ENCODE data around the gene ATG4A.

The ATG4A gene

GRCh38 chrX:108199691-108200090 is 108.1 kb downstream of the ATG4A start:
- Histone ChIP-seq H3K23ac (ENCODE audit: low read length) (no peak overlapping the region), H3K79me2 (ENCODE audit: control insufficient read depth, insufficient read depth, low read length) (no peaks in the 10 kb centered on the region), H2AK5ac (ENCODE audit: low read length) (no peak overlapping the region), H3K18ac (ENCODE audit: low read length) (no peak overlapping the region), H3K4me3 (ENCODE audit: low read length) (no peak overlapping the region), H3K4me2 (ENCODE audit: low read length) (no peak overlapping the region), H2BK5ac (ENCODE audit: low read length) (no peak overlapping the region), H3K9ac (ENCODE audit: low read length) (no peak overlapping the region), H3K4me1 (ENCODE audit: control insufficient read depth, low read depth, low read length) (no peaks in the 10 kb centered on the region), H4K5ac (ENCODE audit: low read length) (no peak overlapping the region), H3K27ac (ENCODE audit: low read depth, low read length) (no peak overlapping the region), H3K36me3 (ENCODE audit: control insufficient read depth, insufficient read depth, low read length) (no peaks in the 10 kb centered on the region), H3K4ac (ENCODE audit: low read depth, low read length) (no peak overlapping the region), H2BK120ac (ENCODE audit: low read depth, low read length) (no peak overlapping the region), H2BK15ac (replicated peaks; ENCODE audit: low read depth) (no peak overlapping the region), H4K8ac (ENCODE audit: low read depth, low read length) (no peak overlapping the region), H3K27me3 (ENCODE audit: insufficient read depth, low read length, poor library complexity) (no peaks in the 10 kb centered on the region), H3K56ac (ENCODE audit: low read length) (no peak overlapping the region), H3K79me1 (ENCODE audit: low read length) (no peaks in the 10 kb centered on the region)
- peak; percentile 44 for DNase-seq
- WGBS (ENCODE audit: extremely low coverage, insufficient coverage, low lambda C conversion rate) = no CpG with 5 or more reads among the region's 4 CpGs

DNA sequence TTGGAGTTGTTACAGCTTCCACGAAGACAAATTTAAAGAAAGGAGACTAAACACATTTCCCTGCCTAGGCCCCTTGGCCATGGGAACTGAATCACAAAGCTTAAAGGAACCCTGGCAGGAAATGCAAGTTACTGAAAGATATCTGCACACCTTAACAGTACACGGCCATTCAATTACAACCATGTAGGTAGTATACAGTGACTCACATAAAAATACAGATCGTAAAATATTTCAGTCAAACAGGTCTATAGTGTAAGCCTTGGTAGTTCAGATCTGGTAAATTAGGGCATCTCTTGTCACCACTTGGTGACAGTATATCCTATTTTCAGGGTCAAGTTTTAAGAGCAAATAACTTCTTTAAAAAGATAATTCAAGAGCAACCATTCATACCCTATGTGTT is 112.0 kb downstream of the ATG4A start:
- Histone ChIP-seq H3K27me3 (ENCODE audit: insufficient read depth, low read length, poor library complexity) (no peaks in the 10 kb centered on the region), H3K23ac (ENCODE audit: low read length) (no peak overlapping the region), H3K4ac (ENCODE audit: low read depth, low read length) (no peak overlapping the region), H2BK15ac (replicated peaks; ENCODE audit: low read depth) (no peak overlapping the region), H3K56ac (ENCODE audit: low read length) (no peak overlapping the region), H2BK120ac (ENCODE audit: low read depth, low read length) (no peak overlapping the region), H3K36me3 (ENCODE audit: control insufficient read depth, insufficient read depth, low read length) (no peaks in the 10 kb centered on the region), H3K9ac (ENCODE audit: low read length) (no peak overlapping the region), H3K4me3 (ENCODE audit: low read length) (no peak overlapping the region), H4K5ac (ENCODE audit: low read length) (no peak overlapping the region), H3K79me2 (ENCODE audit: control insufficient read depth, insufficient read depth, low read length) (no peaks in the 10 kb centered on the region), H3K4me1 (ENCODE audit: control insufficient read depth, low read depth, low read length) (no peaks in the 10 kb centered on the region), H3K79me1 (ENCODE audit: low read length) (no peaks in the 10 kb centered on the region), H2BK5ac (ENCODE audit: low read length) (no peak overlapping the region), H4K8ac (ENCODE audit: low read depth, low read length) (no peak overlapping the region), H3K4me2 (ENCODE audit: low read length) (no peak overlapping the region), H3K18ac (ENCODE audit: low read length) (no peak overlapping the region), H3K27ac (ENCODE audit: low read depth, low read length) (no peak overlapping the region), H2AK5ac (ENCODE audit: low read length) (no peak overlapping the region)
- DNase-seq = no peak
- no CpG with 5 or more reads among the region's 3 CpGs for WGBS (ENCODE audit: extremely low coverage, insufficient coverage, low lambda C conversion rate)

All from mesendoderm (in vitro differentiated cells).